NCI-H1436 (cell line): ENCODE measurements around the gene CDKAL1.
"Not testable (repeated sequence)": the region's sequence is repeated elsewhere in the genome, so short reads cannot be mapped to it uniquely, and the experiment has no call there.

ENCODE experiments used
- DNase-seq: peaks from one replicate; lab custom pipeline; 2025; lab: John Stamatoyannopoulos, UW

The CDKAL1 gene

GRCh38 chr6:20554326-20554725 lies 20.1 kb downstream of the CDKAL1 start:
- no peak for DNase-seq

- no peak for DNase-seq
These were observed 20.6 kb downstream of the CDKAL1 start for GRCh38 chr6:20554817-20555216.

DNA sequence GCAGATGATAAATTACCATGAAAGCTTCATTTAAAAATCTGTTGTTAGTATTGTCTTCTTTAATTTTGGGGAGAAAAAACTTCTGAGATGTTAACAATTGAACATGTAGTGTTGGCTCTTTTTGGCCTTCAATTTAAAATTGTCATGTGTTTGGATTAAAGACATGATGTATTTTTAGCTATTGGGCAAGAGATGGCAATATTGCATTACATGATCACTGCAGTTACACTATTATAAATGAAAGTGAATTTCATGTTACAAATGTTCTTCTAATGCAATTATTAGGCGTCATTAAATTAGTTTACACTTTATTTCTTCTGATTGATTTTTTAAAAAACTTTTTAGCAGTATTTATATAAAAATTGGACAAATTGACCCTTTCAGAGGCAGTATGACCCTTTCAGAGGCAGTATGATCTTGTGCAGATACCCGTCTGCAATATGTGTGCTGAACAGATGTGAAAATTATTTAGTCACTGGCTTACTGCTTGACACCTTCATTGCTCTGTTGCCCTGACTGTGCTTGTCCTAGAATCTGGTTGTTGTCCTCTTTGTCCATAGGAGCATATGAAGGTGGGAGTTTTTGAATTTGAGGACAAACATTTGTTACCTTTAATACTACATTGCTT lies 25.8 kb downstream of the CDKAL1 start:
- no peak for DNase-seq

DNA sequence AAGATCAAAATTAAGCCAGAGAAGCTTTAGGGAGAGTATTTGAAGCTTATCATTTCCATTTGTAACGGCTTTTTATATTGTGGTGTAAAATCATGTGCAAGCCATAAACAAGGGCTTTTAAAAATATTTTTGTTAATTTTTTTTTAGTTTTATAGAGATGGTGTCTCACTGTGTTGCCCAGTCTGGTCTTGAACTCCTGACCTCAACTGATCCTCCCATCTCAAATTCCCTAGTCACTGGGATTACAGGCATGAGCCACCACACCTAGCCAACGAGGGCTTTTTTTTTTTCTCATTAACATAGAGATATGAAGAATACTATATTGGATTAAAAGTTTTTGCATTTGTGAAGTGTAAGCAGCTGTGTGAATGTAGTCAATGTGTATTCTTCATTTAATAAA lies 29.1 kb downstream of the CDKAL1 start:
- no peak for DNase-seq

DNA sequence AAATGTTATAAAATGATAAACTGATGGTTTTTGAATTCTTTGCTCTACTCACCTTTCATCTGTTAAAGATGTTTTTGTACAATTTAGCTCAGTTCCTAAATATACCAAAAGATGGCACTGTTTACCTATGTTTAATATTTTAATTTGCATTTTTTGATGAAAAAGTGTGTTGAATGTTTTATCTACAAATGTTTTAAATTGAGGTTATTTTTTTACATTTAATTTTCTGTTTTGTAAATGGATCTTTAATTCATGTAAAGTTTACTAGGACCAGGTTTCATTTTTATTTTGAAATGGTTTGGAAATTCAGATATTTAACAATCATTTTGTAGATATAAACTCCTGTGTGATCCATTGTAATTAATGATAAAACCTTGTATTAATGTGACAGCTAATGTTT lies 30.0 kb downstream of the CDKAL1 start:
- no peak for DNase-seq

GRCh38 chr6:20564777-20565176 lies 30.5 kb downstream of the CDKAL1 start:
- DNase-seq, result no peak

- DNase-seq, result no peak
These were observed 31.1 kb downstream of the CDKAL1 start for GRCh38 chr6:20565342-20565741.

DNA sequence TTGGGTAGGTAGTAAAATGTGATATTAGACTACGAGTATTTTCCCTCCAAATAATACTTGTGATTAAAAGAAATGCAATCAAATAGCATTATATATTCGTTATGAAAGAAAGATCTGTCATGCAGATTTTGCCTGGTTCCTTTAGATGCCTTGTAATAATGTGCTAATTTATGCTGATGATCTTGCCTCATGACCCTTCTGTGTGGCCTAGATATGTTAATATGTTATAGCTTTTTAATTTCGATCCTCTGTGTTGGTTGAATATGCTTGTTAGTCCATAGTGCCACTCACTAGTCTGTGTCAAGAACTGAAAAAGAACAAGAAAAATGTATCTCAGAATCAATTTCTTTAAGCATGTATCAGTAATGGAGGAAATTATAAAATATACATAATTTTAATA lies 31.9 kb downstream of the CDKAL1 start:
- DNase-seq, result no peak

- peak; percentile 38 for DNase-seq
These were observed 34.8 kb downstream of the CDKAL1 start for GRCh38 chr6:20569000-20569610.

- no peak for DNase-seq
These were observed 37.0 kb downstream of the CDKAL1 start for GRCh38 chr6:20571261-20571660.

- DNase-seq, result no peak
These were observed 38.0 kb downstream of the CDKAL1 start for GRCh38 chr6:20572288-20572687.

DNA sequence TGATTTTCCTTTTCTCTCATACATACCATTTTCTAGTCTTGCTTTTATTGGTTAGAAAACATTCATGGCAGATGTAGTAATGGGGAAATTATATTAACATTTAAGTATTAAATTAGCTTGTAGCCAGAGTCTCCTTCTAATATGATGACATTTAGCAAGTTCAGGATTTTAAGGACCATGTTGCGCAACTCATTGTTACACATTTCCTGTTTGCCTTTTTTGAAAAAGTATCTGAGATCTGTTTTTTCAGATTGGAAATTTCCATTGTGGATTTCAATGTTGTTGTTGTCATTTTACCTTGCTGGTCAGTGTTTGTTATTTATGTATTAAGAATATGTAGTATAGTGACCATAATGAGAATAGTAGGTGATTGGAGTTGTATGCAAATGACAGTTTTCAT lies 38.7 kb downstream of the CDKAL1 start:
- no peak for DNase-seq

DNA sequence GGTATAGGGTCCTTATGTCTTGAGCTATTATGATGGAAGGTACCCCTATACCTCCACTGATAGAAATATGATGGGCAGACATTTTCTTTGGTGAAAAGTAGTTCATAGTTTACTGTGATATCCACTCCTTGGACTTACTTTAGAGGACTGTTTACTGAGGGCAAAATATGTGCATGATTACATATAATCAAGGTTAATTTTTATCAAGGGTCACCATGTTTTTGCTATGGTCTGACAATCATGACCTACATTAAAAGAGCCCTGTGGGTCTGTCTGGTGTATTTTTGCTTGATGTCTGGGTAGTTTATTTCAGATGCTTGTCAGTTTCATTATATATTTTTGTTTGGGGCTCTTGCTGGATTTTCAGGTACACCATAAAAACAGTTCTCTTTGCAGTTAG lies 40.1 kb downstream of the CDKAL1 start:
- DNase-seq, result no peak

GRCh38 chr6:20575125-20575524 lies 40.9 kb downstream of the CDKAL1 start:
- no peak for DNase-seq

GRCh38 chr6:20575704-20576451 lies 41.6 kb downstream of the CDKAL1 start:
- no peak for DNase-seq

DNA sequence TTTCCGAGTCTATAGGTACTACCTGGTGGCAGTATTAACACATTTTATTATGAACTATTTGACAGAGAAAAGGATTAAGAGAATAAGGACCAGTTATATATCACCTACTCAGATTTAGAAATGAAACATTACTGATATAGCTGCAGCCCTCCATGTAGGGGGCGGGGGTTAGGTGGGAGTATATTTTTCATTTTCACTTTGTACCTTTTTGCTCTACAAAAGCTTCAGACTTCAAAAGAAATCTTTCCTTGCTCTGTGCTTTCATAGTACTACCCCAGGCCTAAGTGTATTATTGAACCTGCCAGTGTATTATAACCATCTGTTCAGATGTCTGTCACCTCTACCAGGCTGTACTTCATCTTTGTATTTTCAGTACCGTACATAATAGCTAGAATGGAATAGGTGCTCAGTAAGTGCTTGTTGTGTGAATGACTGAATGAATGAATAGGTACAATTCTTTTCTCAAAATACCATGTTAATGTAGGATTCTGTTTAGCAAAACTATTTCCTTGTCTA lies 43.0 kb downstream of the CDKAL1 start:
- no peak for DNase-seq

- no peak for DNase-seq
These were observed 46.8 kb downstream of the CDKAL1 start for GRCh38 chr6:20581070-20581469.

GRCh38 chr6:20582586-20583443 lies 48.6 kb downstream of the CDKAL1 start:
- no peak for DNase-seq

DNA sequence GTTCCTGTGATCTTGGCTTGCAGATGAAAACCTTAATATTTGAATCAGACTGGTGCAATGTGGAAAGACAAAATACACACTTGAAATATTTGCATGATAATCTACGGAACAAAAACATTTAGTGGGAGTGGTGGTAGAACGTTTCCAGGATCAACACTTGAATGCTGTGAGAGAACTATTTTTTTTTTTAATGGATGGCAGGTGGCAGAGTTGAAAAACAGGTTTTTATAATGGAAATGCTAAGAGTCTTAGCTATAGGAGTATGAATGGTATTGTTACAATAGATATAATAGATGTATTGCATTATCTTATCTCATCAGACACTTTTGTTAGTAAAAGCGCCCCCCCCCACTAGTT lies 49.2 kb downstream of the CDKAL1 start:
- DNase-seq, result peak; percentile 42

- no peak for DNase-seq
These were observed 50.0 kb downstream of the CDKAL1 start for GRCh38 chr6:20584100-20584731.

DNA sequence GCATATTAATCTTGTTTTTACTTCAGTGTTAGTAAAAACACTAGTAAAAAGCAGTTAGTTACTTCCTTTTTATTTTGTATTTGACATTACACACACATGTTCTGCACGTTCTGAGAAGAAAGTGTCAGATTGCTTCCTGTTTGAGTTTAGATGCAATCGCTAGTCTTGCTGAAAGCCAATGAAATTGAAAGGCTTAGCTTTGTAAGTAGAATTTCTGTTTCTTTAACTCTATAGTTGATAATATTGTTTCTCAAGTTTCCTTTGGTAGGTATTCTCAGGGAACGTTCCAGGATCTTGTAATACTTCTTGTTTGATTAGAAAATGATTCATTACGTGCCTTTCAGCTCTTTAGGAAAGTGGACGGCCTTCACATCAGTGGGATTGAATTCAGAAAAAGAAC lies 55.0 kb downstream of the CDKAL1 start:
- no peak for DNase-seq

DNA sequence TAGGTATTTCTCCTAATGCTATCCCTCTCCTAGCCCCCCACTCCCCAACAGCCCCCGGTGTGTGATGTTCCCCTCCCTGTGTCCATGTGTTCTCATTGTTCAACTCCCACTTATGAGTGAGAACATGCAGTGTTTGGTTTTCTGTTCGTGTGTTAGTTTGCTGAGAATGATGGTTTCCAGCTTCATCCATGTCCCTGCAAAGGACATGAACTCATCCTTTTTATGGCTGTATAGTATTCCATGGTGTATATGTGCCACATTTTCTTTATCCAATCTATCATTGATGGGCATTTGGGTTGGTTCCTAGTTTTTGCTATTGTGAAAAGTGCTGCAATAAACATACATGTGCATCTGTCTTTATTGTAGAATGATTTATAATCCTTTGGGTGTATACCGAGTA lies 56.2 kb downstream of the CDKAL1 start:
- not testable (repeated sequence) for DNase-seq
